VCaP (cell line): ENCODE data around the gene DDX56.

Experiments used
- H3K27ac ChIP-seq: fragments of 450-650 bp; 2 replicates; pipeline ENCODE4 v1.5.1; 2017
- CTCF ChIP-seq: fragments of 450-650 bp; conservative IDR thresholded peaks from 2 replicates; pipeline ENCODE4 v1.5.1; 2017; ENCODE audit warnings: mild to moderate bottlenecking, moderate library complexity

The DDX56 gene

DNA sequence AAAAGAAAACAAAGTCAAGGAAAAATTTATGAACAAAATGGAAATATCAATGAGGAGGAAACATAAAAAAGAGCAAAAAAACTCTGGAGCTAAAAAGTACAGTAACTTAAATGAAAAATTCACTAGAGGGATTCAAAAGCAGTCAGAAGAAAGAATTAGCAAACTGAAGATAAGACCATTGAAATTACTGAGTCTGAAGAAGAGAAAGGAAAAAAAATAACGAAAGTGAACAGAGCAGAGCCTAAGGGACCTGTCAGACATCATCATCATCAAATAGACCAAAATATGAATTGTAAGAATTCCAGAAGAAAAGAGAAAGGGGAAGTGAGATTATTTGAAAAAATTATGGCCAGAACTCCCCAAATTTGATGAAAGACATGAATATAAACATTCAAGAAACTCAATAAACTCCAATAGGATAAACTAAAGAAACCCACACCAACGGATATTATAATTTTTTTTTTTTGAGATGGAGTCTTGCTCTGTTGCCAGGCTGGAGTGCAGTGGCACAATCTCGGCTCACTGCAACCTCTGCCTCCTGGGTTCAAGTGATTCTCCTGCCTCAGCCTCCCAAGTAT, 48.8 kb downstream of the DDX56 start:
- TF ChIP-seq CTCF, result no peak

DNA sequence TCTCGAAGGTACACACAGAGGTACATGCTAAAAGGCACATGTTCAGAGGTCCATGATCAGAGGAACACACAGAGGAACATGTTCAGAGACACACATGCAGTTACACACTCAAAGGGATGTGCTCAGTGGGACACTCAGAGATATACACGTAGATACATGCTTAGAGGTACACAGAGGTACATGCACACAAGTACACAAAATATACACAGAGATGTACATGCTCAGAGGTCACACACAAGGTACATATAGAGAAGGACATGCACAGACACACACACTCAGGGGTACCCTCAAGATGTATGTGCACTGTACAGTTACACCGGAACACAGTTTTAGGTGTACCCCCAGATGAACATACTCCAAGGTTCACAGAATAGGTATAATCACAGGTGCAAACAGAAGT, 51.4 kb downstream of the DDX56 start:
- no peak for TF ChIP-seq CTCF

More for the DNA sequence above, 48.8 kb downstream of the DDX56 start:
- H3K27ac ChIP-seq, result no peak overlapping the region

DNA sequence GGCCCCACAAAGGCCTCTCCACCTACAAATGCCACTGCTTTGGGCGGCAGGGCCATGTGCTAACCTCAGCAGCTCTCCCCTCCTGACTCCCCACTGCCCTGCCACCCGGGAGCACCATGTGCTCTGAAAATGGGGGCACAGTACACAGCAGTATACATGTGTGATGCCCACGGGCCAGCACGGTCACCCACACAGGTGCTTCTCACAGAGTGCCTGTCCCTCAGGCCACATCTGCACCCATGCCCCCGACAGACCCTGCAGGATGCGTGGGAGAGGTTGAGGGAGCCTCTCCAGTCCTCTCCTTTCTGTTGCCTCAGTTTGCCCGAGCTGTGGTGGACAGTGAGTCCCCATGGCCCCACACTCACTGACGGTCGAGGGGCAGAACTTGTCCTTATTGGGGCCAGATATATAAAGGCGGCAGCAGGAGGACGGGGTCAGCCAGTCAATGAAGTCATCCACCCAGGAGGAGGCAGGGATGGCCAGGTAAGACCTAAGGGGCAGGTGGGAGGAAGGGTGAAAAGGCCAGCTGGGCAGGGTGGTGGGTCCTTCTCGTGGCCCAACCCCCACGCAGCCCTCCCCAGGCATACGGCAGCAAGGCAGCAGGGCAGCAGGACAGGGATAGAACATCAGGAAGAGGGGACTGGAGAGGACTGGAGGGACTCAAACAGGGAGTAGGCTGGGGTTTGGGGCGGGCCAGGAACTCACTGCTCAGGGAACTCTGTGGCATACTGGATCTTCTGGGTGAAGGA, 52.2 kb downstream of the DDX56 start:
- no peak for TF ChIP-seq CTCF
- no peak overlapping the region for H3K27ac ChIP-seq

More for the DNA sequence above, 51.4 kb downstream of the DDX56 start:
- no peak overlapping the region for H3K27ac ChIP-seq

GRCh38 chr7:44520574-44520973, 53.1 kb downstream of the DDX56 start:
- no peak for TF ChIP-seq CTCF
- no peak overlapping the region for H3K27ac ChIP-seq

- no peak overlapping the region for H3K27ac ChIP-seq
- TF ChIP-seq CTCF, result no peak
Observed at GRCh38 chr7:44519546-44519945, 54.2 kb downstream of the DDX56 start.

- no peak overlapping the region for H3K27ac ChIP-seq
Observed at GRCh38 chr7:44518761-44519160, 54.9 kb downstream of the DDX56 start.

DNA sequence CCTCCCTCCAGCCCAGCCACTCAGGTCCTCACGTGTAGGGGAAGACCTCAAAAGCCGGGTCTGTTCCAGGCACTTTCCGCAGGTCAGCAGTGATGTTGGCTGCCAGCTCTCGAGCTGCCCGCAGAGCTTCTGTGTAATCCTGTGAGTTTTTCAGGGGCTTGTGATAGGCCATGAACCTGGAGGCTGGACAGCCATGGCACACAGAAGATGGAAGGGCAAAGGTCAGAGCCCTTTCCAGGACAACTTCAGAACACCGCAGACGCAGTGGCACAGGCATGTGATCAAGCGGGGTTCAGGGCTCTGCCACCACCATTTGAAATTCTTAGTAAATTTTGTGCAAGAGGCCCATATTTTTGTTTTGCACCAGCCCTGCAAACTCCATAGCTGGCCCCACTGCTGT, 56.5 kb downstream of the DDX56 start:
- H3K27ac ChIP-seq, result no peak overlapping the region
- no peak for TF ChIP-seq CTCF

More at GRCh38 chr7:44518761-44519160, 54.9 kb downstream of the DDX56 start:
- TF ChIP-seq CTCF, result no peak
